ENCODE results near the gene PLEKHH1.
"Not testable (repeated sequence)": the region's sequence is repeated elsewhere in the genome, so short reads cannot be mapped to it uniquely, and the experiment has no call there.

The PLEKHH1 gene

DNA sequence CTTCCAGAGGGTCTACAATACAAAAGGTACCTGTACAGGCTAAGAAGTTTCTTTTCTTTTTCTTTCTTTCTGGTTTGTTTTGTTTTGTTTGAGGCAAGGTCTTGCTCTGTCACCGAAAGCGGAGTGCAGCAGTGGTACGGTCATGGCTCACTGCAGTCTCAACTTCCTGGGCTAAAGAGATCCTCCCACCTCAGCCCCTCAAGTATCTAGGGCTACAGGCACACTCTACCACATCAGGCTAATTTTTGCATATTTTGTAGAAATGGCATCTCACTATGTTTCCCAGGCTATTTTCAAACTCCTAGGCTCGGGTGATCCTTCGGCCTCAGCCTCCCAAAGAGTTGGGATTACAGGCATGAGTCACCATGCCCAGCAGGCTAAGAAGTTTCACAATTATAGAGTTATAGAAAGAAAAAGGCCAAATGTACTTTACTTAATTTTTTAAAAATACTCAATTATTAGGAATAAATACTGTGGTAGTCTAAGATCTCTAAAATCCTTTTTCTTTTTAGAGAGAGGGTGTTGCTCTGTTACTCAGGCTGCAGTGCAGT is 70.0 kb downstream of the PLEKHH1 start:
- Histone ChIP-seq H2AFZ (ENCODE audit: low read length, unreplicated experiment) (no peak overlapping the region), H3K4me1 (ENCODE audit: control insufficient read depth, insufficient read depth, low read length, unreplicated experiment) (no peaks in the 10 kb centered on the region), H3K27ac (ENCODE audit: low read depth, low read length) (no peak overlapping the region), H3K36me3 (ENCODE audit: insufficient read depth, low read length) (no peaks in the 10 kb centered on the region), H3K4me3 (ENCODE audit: low read depth, low read length) (no peak overlapping the region), H3K79me2 (ENCODE audit: control insufficient read depth, insufficient read depth, low read length, unreplicated experiment) (no peaks in the 10 kb centered on the region), H3K27me3 (ENCODE audit: insufficient read depth, low read length) (no peaks in the 10 kb centered on the region)

DNA sequence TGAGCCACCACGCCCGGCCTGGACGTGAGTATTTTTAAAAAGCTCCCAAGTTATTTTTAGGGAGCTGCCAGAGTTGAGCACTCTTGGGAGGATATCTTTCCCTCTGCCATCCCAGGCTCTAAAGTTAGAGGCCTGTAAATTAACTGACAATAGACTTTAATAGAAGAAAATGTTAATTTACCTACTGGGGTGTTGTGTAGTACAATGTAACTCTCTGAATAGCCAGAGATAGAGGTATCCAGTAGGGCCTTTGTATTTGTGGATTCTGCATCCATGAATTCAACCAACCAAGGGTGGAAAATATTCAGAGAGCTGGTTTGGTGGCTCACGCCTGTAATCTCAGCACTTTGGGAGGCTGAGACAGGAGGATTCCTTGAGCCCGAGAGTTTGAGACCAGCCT is 74.6 kb downstream of the PLEKHH1 start:
- Histone ChIP-seq H3K4me3 (ENCODE audit: low read depth, low read length) (no peak overlapping the region), H3K79me2 (ENCODE audit: control insufficient read depth, insufficient read depth, low read length, unreplicated experiment) (no peaks in the 10 kb centered on the region), H3K36me3 (ENCODE audit: insufficient read depth, low read length) (no peaks in the 10 kb centered on the region), H3K27me3 (ENCODE audit: insufficient read depth, low read length) (0 out of 2 replicates have a peak, but pooled peaks cover 8% of the 10 kb centered on the region), H3K27ac (ENCODE audit: low read depth, low read length) (no peak overlapping the region), H2AFZ (ENCODE audit: low read length, unreplicated experiment) (no peak overlapping the region), H3K4me1 (ENCODE audit: control insufficient read depth, insufficient read depth, low read length, unreplicated experiment) (no peaks in the 10 kb centered on the region)

- no peak overlapping the region for H2AFZ ChIP-seq (ENCODE audit: low read length, unreplicated experiment)
- no peaks in the 10 kb centered on the region for H3K36me3 ChIP-seq (ENCODE audit: insufficient read depth, low read length)
- no peaks in the 10 kb centered on the region for H3K4me1 ChIP-seq (ENCODE audit: control insufficient read depth, insufficient read depth, low read length, unreplicated experiment)
- no peak overlapping the region for H3K27ac ChIP-seq (ENCODE audit: low read depth, low read length)
- no peak overlapping the region for H3K4me3 ChIP-seq (ENCODE audit: low read depth, low read length)
- 0 out of 2 replicates have a peak, but pooled peaks cover 8% of the 10 kb centered on the region for H3K27me3 ChIP-seq (ENCODE audit: insufficient read depth, low read length)
- no peaks in the 10 kb centered on the region for H3K79me2 ChIP-seq (ENCODE audit: control insufficient read depth, insufficient read depth, low read length, unreplicated experiment)
These were observed 76.7 kb downstream of the PLEKHH1 start for GRCh38 chr14:67609642-67610310.

DNA sequence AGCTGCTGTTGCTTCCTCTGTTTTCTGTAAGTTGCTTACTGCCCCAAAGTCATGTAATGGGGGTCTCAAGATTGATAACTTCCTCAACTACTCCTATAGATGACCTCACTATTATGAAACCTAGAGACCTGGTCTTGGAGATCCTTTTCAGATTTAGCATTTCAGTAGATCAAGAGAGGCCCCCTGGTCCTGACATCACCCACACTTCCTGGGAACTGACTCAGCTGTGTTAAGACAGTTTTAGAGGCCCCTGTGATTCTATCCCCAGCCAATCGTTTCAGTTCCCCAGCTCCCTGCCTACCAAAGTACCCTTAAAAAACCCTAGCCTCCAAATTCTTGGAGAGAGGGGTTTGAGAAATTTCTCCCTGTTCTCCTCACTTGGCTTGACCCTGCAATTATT is 77.4 kb downstream of the PLEKHH1 start:
- no peaks in the 10 kb centered on the region for H3K4me1 ChIP-seq (ENCODE audit: control insufficient read depth, insufficient read depth, low read length, unreplicated experiment)
- no peaks in the 10 kb centered on the region for H3K79me2 ChIP-seq (ENCODE audit: control insufficient read depth, insufficient read depth, low read length, unreplicated experiment)
- no peaks in the 10 kb centered on the region for H3K36me3 ChIP-seq (ENCODE audit: insufficient read depth, low read length)
- H3K4me3 ChIP-seq (ENCODE audit: low read depth, low read length), result no peak overlapping the region
- H2AFZ ChIP-seq (ENCODE audit: low read length, unreplicated experiment), result no peak overlapping the region
- H3K27ac ChIP-seq (ENCODE audit: low read depth, low read length), result no peak overlapping the region
- H3K27me3 ChIP-seq (ENCODE audit: insufficient read depth, low read length), result 0 out of 2 replicates have a peak, but pooled peaks cover 8% of the 10 kb centered on the region

GRCh38 chr14:67618617-67619063 is 85.5 kb downstream of the PLEKHH1 start:
- H3K4me1 ChIP-seq (ENCODE audit: control insufficient read depth, insufficient read depth, low read length, unreplicated experiment), result peaks cover 25% of the 10 kb centered on the region
- no peaks in the 10 kb centered on the region for H3K36me3 ChIP-seq (ENCODE audit: insufficient read depth, low read length)
- no peak overlapping the region for H2AFZ ChIP-seq (ENCODE audit: low read length, unreplicated experiment)
- H3K79me2 ChIP-seq (ENCODE audit: control insufficient read depth, insufficient read depth, low read length, unreplicated experiment), result no peaks in the 10 kb centered on the region
- H3K27ac ChIP-seq (ENCODE audit: low read depth, low read length), result peak overlapping the region; percentile 14; the same call in 1 of the 2 replicates
- H3K27me3 ChIP-seq (ENCODE audit: insufficient read depth, low read length), result no peaks in the 10 kb centered on the region
- H3K4me3 ChIP-seq (ENCODE audit: low read depth, low read length), result no peak overlapping the region

DNA sequence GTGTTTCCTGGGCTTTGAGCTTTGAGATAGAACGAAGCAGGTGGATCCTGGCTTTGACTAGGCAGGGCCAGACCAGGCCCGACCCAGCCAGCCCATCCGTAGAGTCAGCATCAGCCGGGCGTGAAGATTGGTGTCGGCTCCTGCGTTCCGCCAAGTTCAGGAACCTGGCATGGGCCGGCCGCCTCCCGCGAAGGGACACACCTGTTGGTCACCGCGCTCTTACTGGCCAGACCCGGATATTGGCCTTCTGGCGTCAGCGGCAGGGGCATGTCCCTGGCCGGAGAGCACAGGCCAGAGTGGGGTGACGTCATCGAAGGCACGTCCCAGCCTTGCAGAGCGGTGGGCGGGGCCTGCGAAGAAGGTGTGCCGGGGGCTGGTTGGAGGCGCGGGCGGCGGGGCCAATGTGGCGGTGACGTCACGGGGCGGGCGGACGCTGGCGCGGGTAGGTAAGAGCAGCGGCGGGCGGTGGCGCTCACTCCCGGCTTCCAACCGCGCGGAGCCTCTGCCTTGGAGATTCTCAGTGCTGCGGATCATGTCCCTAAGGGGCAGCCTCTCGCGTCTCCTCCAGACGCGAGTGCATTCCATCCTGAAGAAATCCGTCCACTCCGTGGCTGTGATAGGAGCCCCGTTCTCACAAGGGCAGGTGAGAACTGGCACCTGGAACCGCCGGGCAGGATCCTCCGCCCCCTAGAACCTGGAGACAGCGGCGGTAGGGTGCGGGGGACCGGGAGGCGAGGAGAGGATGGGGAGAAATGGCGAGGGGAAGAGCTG is 86.5 kb downstream of the PLEKHH1 start, which contains the start of gene ARG2:
Gene ARG2, plus strand, starts transcription at position 475 of the 771 bp plus-strand sequence. Its CDS starts 58 bp downstream, at position 533.
- no peaks in the 10 kb centered on the region for H3K79me2 ChIP-seq (ENCODE audit: control insufficient read depth, insufficient read depth, low read length, unreplicated experiment)
- H3K36me3 ChIP-seq (ENCODE audit: insufficient read depth, low read length), result no peaks in the 10 kb centered on the region
- H3K4me3 ChIP-seq (ENCODE audit: low read depth, low read length), result peak within 1 kb of the TSS; percentile 86
- no peaks in the 10 kb centered on the region for H3K27me3 ChIP-seq (ENCODE audit: insufficient read depth, low read length)
- H3K4me1 ChIP-seq (ENCODE audit: control insufficient read depth, insufficient read depth, low read length, unreplicated experiment), result peaks cover 25% of the 10 kb centered on the region
- peak within 1 kb of the TSS; percentile 14; the same call in 1 of the 2 replicates for H3K27ac ChIP-seq (ENCODE audit: low read depth, low read length)
- peak within 1 kb of the TSS; percentile 81 for H2AFZ ChIP-seq (ENCODE audit: low read length, unreplicated experiment)

- H3K36me3 ChIP-seq (ENCODE audit: insufficient read depth, low read length), result no peaks in the 10 kb centered on the region
- H3K4me3 ChIP-seq (ENCODE audit: low read depth, low read length), result peak overlapping the region; percentile 86
- H2AFZ ChIP-seq (ENCODE audit: low read length, unreplicated experiment), result peak overlapping the region; percentile 81
- peaks cover 25% of the 10 kb centered on the region for H3K4me1 ChIP-seq (ENCODE audit: control insufficient read depth, insufficient read depth, low read length, unreplicated experiment)
- no peaks in the 10 kb centered on the region for H3K79me2 ChIP-seq (ENCODE audit: control insufficient read depth, insufficient read depth, low read length, unreplicated experiment)
- H3K27ac ChIP-seq (ENCODE audit: low read depth, low read length), result no peak overlapping the region
- no peaks in the 10 kb centered on the region for H3K27me3 ChIP-seq (ENCODE audit: insufficient read depth, low read length)
These were observed 87.2 kb downstream of the PLEKHH1 start for GRCh38 chr14:67620217-67620785.

- H3K27me3 ChIP-seq (ENCODE audit: insufficient read depth, low read length), result no peaks in the 10 kb centered on the region
- H3K4me3 ChIP-seq (ENCODE audit: low read depth, low read length), result peak overlapping the region; percentile 23
- H3K79me2 ChIP-seq (ENCODE audit: control insufficient read depth, insufficient read depth, low read length, unreplicated experiment), result no peaks in the 10 kb centered on the region
- peak overlapping the region; percentile 73 for H2AFZ ChIP-seq (ENCODE audit: low read length, unreplicated experiment)
- H3K36me3 ChIP-seq (ENCODE audit: insufficient read depth, low read length), result no peaks in the 10 kb centered on the region
- peak overlapping the region; percentile 81 for H3K27ac ChIP-seq (ENCODE audit: low read depth, low read length)
- H3K4me1 ChIP-seq (ENCODE audit: control insufficient read depth, insufficient read depth, low read length, unreplicated experiment), result peaks cover 25% of the 10 kb centered on the region
These were observed 89.6 kb downstream of the PLEKHH1 start for GRCh38 chr14:67622675-67623074.

DNA sequence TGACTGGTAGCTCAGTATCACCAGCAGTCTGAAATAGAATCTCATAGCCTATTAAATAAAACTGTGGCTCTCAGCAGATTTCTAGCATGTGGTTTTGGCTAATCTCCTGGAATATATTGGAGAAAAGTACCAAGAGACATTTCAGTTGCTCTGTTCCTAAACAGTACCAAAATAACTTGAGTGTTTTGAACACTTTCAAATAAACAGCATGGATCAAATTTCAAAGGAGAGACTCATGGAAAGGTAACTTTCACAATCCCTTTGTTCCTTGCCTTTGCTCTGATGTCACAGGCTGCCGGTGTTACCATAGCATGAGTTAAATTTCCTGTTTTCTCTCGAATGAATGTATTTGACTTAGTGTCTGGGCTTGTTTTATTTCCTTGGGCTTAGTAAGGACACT is 90.0 kb downstream of the PLEKHH1 start:
- Histone ChIP-seq H3K4me1 (ENCODE audit: control insufficient read depth, insufficient read depth, low read length, unreplicated experiment) (peaks cover 25% of the 10 kb centered on the region), H2AFZ (ENCODE audit: low read length, unreplicated experiment) (peak overlapping the region; percentile 73), H3K36me3 (ENCODE audit: insufficient read depth, low read length) (no peaks in the 10 kb centered on the region), H3K79me2 (ENCODE audit: control insufficient read depth, insufficient read depth, low read length, unreplicated experiment) (no peaks in the 10 kb centered on the region), H3K4me3 (ENCODE audit: low read depth, low read length) (peak overlapping the region; percentile 23), H3K27me3 (ENCODE audit: insufficient read depth, low read length) (no peaks in the 10 kb centered on the region), H3K27ac (ENCODE audit: low read depth, low read length) (peak overlapping the region; percentile 81)

DNA sequence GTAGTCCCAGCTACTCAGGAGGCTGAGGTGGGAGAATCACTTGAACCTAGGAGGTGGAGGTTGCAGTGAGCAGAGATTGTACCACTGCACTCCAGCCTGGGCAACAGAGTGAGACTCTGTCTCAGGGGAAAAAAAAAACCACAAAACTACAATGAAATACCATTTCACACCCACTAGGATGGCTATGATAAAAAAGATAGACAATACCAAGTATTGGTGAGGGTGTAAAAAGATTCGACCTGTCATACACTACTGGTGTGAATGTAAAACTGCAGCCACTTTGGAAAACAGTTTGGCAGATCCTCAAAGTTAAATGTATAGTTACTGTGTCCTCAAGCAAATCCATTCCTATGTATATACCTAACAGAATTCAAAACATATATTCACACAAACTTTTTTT is 93.0 kb downstream of the PLEKHH1 start:
- H3K36me3 ChIP-seq (ENCODE audit: insufficient read depth, low read length); H3K27me3 ChIP-seq (ENCODE audit: insufficient read depth, low read length): not testable (repeated sequence)

More for the DNA sequence above, 93.0 kb downstream of the PLEKHH1 start:
- H3K79me2 ChIP-seq (ENCODE audit: control insufficient read depth, insufficient read depth, low read length, unreplicated experiment); H3K27ac ChIP-seq (ENCODE audit: low read depth, low read length); H3K4me3 ChIP-seq (ENCODE audit: low read depth, low read length); H2AFZ ChIP-seq (ENCODE audit: low read length, unreplicated experiment): not testable (repeated sequence)
- H3K4me1 ChIP-seq (ENCODE audit: control insufficient read depth, insufficient read depth, low read length, unreplicated experiment), result peaks cover 13% of the 10 kb centered on the region

Data from ACC112 (cell line).